ENCODE results near the gene DENND10. TPM values are rescaled to one million over a fixed set of nuclear protein-coding genes. Genes with fewer than 3 reads are reported as not detected.
A peak's percentile ranks its signal among the peaks of the same experiment; 100 is the strongest.

Gene DENND10
- total RNA-seq, 4 donors from 2014 or later, result 57.1 to 103 (median 59.9) TPM

- intact Hi-C loops (cut with DNase I; ENCODE audit: low total_unique reads) (no loop called here), in situ Hi-C loops (cut with MboI; ENCODE audit: low pct_ligation_motif_present in 1 of 4, low pct_unique_long_range_greater_than_20kb in 1 of 4, low sequenced_read_pairs in 3 of 4) (loop anchor here in 1 of 4 donors (25.0 kb wide), 1 partner anchor 102 kb away; the partner anchor contains the start of gene NANOS1)
- Histone ChIP-seq H3K4me1 (no peaks in the 10 kb centered on the region), H3K9me3 (no peaks in the 10 kb centered on the region), H3K4me3 (no peak overlapping the region), H3K36me3 (peaks cover 0 to 5% (median 0%) of the 10 kb centered on the region in 4 donors), H3K27ac (no peak overlapping the region), H3K27me3 (no peaks in the 10 kb centered on the region)
- TF ChIP-seq CTCF (IDR thresholded peaks at IDR 0.05) (peak; percentile 16 to 33 (median 23)), POLR2AphosphoS5 (IDR thresholded peaks at IDR 0.05) (no peak)
- DNase-seq, result no peak
- 83 to 89% methylated on average over 2 to 13 of the region's 13 CpGs for WGBS, 2 donors (ENCODE audit: low coverage in 1 of 2)
Observed at GRCh38 chr10:119139464-119140067, 35.7 kb downstream of the DENND10 start.

GRCh38 chr10:119140603-119141245, 36.8 kb downstream of the DENND10 start:
- WGBS, 2 donors (ENCODE audit: low coverage in 1 of 2), result 85 to 89% methylated on average over 7 to 21 of the region's 21 CpGs
- Histone ChIP-seq H3K4me1 (no peaks in the 10 kb centered on the region), H3K9me3 (no peaks in the 10 kb centered on the region), H3K4me3 (no peak overlapping the region), H3K36me3 (peaks cover 0 to 5% (median 0%) of the 10 kb centered on the region in 4 donors), H3K27me3 (no peaks in the 10 kb centered on the region), H3K27ac (no peak overlapping the region)
- TF ChIP-seq CTCF (IDR thresholded peaks at IDR 0.05) (no peak), POLR2A (IDR thresholded peaks at IDR 0.05) (no peak), POLR2AphosphoS5 (IDR thresholded peaks at IDR 0.05) (no peak), EP300 (IDR thresholded peaks at IDR 0.05; ENCODE audit: low read depth) (no peak)
- no peak for DNase-seq
- intact Hi-C loops (cut with DNase I; ENCODE audit: low total_unique reads) (no loop called here), in situ Hi-C loops (cut with MboI; ENCODE audit: low pct_ligation_motif_present in 1 of 4, low pct_unique_long_range_greater_than_20kb in 1 of 4, low sequenced_read_pairs in 3 of 4) (loop anchor here in 1 of 4 donors (25.0 kb wide), 1 partner anchor 103 kb away; the partner anchor contains the start of gene NANOS1)

- TF ChIP-seq EP300 (IDR thresholded peaks at IDR 0.05; ENCODE audit: low read depth) (no peak), POLR2A (IDR thresholded peaks at IDR 0.05) (no peak), CTCF (IDR thresholded peaks at IDR 0.05) (no peak), POLR2AphosphoS5 (IDR thresholded peaks at IDR 0.05) (no peak)
- Histone ChIP-seq H3K27ac (no peak overlapping the region), H3K4me1 (no peaks in the 10 kb centered on the region), H3K36me3 (peaks cover 0 to 18% (median 8%) of the 10 kb centered on the region in 4 donors), H3K4me3 (no peak overlapping the region), H3K9me3 (no peaks in the 10 kb centered on the region), H3K27me3 (no peaks in the 10 kb centered on the region)
- WGBS, 2 donors (ENCODE audit: low coverage in 1 of 2), result 95 to 98% methylated on average over 7 to 9 of the region's 10 CpGs
- DNase-seq, result no peak
- intact Hi-C loops (cut with DNase I; ENCODE audit: low total_unique reads) (no loop called here), in situ Hi-C loops (cut with MboI; ENCODE audit: low pct_ligation_motif_present in 1 of 4, low pct_unique_long_range_greater_than_20kb in 1 of 4, low sequenced_read_pairs in 3 of 4) (loop anchor here in 1 of 4 donors (25.0 kb wide), 1 partner anchor 106 kb away; the partner anchor contains the start of gene NANOS1)
Observed at GRCh38 chr10:119143657-119144056, 39.7 kb downstream of the DENND10 start.

- no peak overlapping the region for H3K27ac ChIP-seq
- H3K27me3 ChIP-seq, result no peaks in the 10 kb centered on the region
- in situ Hi-C loops (cut with MboI; ENCODE audit: low pct_ligation_motif_present in 1 of 4, low pct_unique_long_range_greater_than_20kb in 1 of 4, low sequenced_read_pairs in 3 of 4), result loop anchor here in 1 of 4 donors (25.0 kb wide), 1 partner anchor 112 kb away; the partner anchor contains the start of gene NANOS1
- intact Hi-C loops (cut with DNase I; ENCODE audit: low total_unique reads), result no loop called here
- 94% methylated on average over 8 of the region's 8 CpGs; no CpG with 5 or more reads in 1 of the 2 donors for WGBS, 2 donors (ENCODE audit: low coverage in 1 of 2)
- H3K4me1 ChIP-seq, result no peaks in the 10 kb centered on the region
- no peak overlapping the region for H3K4me3 ChIP-seq
- no peak for TF ChIP-seq POLR2AphosphoS5 (IDR thresholded peaks at IDR 0.05)
- no peak for TF ChIP-seq EP300 (IDR thresholded peaks at IDR 0.05; ENCODE audit: low read depth)
- TF ChIP-seq CTCF (IDR thresholded peaks at IDR 0.05), result no peak
- no peaks in the 10 kb centered on the region for H3K9me3 ChIP-seq
- H3K36me3 ChIP-seq, result peaks cover 0 to 43% (median 18%) of the 10 kb centered on the region in 4 donors
- DNase-seq, result no peak
Observed at GRCh38 chr10:119149157-119149556, 45.2 kb downstream of the DENND10 start.

Data from transverse colon (tissue), 4 donors.